ENCODE results near the gene DPAGT1.

GRCh38 chr11:119078675-119079420 lies 22.8 kb downstream of the DPAGT1 start:
- TF ChIP-seq CTCF (conservative IDR thresholded peaks at IDR 0.05; ENCODE audit: low read length) (no peak), EZH2phosphoT487 (IDR thresholded peaks at IDR 0.05; ENCODE audit: borderline replicate concordance, low read depth, low read length) (no peak)
